GM12865 (cell line): ENCODE data around the gene MLST8.

Experiments
- DNase-seq: peaks from one replicate; pipeline ENCODE4 v3.0.0; 2010; ENCODE audit warnings: low read depth
- H3K4me3 ChIP-seq: 2 replicates; pipeline ENCODE4 v1.5.1; 2011; ENCODE audit warnings: mild to moderate bottlenecking, low read depth, low read length, control low read depth
- TF ChIP-seq, protein P1 (sequence below): IDR thresholded peaks from 2 replicates; pipeline ENCODE4 v1.5.1; 2011; ENCODE audit warnings: low read length, control low read depth, low read depth, inconsistent platforms; ENCODE audit not compliant: insufficient read depth; ENCODE audit errors: missing control alignments

MLST8 gene

DNA sequence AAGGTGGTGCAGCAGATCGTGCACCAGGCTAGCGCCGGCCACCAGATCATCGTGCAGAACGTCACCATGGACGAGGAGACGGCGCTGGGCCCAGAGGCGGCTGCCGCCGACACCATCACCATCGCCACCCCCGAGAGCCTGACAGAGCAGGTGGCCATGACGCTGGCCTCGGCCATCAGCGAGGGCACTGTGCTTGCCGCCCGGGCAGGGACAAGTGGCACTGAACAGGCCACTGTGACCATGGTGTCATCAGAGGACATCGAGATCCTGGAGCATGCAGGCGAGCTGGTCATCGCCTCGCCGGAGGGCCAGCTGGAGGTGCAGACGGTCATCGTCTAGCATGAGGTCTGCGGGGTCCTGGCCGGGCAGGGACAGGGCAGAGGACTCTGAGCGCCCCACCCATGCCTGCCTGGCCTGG is 30.0 kb downstream of the MLST8 start:
- no peak overlapping the region for H3K4me3 ChIP-seq
- no peak for DNase-seq
- TF ChIP-seq, protein P1, sequence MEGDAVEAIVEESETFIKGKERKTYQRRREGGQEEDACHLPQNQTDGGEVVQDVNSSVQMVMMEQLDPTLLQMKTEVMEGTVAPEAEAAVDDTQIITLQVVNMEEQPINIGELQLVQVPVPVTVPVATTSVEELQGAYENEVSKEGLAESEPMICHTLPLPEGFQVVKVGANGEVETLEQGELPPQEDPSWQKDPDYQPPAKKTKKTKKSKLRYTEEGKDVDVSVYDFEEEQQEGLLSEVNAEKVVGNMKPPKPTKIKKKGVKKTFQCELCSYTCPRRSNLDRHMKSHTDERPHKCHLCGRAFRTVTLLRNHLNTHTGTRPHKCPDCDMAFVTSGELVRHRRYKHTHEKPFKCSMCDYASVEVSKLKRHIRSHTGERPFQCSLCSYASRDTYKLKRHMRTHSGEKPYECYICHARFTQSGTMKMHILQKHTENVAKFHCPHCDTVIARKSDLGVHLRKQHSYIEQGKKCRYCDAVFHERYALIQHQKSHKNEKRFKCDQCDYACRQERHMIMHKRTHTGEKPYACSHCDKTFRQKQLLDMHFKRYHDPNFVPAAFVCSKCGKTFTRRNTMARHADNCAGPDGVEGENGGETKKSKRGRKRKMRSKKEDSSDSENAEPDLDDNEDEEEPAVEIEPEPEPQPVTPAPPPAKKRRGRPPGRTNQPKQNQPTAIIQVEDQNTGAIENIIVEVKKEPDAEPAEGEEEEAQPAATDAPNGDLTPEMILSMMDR = no peak

DNA sequence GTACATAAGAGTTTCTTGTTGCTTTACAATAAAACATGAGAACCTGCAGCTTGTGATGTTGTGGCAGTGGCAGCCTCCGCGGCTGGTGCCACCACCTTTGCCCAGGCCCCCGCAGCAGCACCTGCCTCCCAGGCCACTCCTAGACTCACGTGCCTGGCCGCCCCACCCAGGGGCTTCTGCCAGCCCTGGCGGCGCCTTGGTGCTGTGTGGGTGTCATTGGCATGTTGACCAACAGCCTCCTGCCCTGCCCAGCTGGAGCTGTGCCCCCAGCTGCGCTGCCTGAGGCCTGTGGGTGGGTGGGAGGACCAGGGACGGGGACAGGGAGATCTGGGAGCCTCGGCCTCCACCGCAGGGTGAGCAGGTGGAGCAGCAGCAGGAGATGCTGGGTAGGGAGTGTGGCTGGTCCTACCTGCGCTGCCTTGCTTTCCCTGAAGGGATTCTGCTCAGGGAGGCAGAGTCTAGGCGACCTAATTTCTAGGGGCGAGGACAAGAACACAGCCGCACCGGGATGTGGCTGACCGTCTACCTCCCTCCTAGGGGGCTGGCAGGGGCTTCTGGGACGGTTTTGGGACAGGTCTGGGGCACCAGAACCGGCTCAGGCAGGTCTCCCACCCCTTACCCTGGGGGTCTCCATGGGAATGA is 30.6 kb downstream of the MLST8 start:
- DNase-seq = no peak
- TF ChIP-seq, protein P1 = no peak

DNA sequence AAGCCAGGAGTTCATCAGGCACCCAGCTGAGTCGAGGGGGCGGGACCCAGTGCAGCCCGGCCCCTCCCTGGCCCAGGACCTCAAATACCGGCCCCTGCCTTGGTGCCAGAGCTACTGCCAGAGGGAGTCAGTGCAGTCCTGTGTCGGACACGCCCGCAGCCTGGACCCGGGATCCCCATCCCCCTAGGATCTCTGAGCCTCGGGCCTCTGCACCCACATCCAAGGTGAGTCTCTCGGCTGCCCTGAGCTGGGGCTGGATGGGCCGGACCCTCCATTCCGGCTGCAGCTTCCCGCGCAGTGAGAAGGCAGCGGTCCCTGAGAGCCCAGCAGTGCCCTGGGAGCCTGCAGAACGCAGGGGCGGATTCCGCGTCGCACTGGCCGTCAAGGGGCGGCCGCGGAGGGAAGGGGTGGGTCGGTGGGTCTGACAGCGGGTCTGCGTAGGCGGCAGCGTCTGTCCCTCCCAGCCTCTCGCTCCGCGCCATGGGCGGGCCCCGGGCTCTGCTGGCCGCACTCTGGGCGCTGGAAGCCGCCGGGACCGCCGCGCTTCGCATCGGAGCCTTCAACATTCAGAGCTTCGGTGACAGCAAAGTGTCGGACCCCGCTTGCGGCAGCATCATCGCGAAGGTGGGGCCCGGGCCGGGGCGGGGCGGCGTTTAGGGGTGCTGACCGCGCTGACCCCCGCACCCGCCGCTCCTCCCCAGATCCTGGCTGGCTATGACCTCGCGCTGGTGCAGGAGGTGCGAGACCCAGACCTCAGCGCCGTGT is 31.3 kb downstream of the MLST8 start, which contains the start of gene DNASE1L2:
Gene DNASE1L2, plus strand, starts transcription at position 108 of the 765 bp plus-strand sequence. Its CDS starts 373 bp downstream, at position 481.
- DNase-seq = no peak
- no peak within 1 kb of the TSS for H3K4me3 ChIP-seq
- TF ChIP-seq, protein P1 = no peak

More for the DNA sequence above, 30.6 kb downstream of the MLST8 start:
- H3K4me3 ChIP-seq = no peak overlapping the region

DNA sequence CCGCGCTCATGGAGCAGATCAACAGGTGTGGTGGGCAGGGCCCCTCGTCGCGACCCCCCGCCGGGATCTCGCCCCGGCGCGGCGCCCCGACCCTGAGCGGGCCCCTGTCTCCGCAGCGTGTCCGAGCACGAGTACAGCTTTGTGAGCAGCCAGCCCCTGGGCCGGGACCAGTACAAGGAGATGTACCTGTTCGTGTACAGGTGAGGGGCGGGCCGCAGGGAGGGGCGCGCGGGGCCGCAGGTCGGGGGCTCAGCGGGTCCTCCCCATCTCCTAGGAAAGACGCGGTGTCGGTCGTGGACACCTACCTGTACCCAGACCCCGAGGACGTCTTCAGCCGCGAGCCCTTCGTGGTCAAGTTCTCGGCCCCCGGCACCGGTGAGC is 31.8 kb downstream of the MLST8 start:
- no peak for DNase-seq
- TF ChIP-seq, protein P1 = no peak
- no peak overlapping the region for H3K4me3 ChIP-seq

DNA sequence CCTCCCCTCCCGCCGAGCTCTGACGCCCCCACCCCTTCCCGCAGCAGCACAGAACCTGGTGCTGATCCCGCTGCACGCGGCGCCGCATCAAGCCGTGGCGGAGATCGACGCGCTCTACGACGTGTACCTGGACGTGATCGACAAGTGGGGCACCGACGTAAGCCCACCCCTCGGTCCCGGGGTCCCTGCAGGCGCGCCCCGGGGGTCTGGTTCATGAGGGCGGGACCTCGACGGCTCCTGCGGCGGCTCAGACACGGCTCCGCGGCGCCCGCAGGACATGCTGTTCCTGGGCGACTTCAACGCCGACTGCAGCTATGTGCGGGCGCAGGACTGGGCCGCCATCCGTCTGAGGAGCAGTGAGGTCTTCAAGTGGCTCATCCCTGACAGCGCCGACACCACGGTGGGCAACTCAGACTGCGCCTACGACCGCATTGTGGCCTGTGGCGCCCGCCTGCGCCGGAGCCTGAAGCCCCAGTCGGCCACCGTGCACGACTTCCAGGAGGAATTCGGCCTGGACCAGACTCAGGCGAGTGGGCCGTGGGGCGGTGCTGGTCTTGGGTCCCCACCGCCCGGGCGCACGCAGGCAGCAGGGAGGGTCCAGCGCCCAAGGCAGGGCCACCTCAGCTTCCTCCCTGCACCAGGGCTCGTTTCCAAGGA is 32.4 kb downstream of the MLST8 start:
- H3K4me3 ChIP-seq = no peak overlapping the region
- TF ChIP-seq, protein P1 = no peak
- DNase-seq = no peak

DNA sequence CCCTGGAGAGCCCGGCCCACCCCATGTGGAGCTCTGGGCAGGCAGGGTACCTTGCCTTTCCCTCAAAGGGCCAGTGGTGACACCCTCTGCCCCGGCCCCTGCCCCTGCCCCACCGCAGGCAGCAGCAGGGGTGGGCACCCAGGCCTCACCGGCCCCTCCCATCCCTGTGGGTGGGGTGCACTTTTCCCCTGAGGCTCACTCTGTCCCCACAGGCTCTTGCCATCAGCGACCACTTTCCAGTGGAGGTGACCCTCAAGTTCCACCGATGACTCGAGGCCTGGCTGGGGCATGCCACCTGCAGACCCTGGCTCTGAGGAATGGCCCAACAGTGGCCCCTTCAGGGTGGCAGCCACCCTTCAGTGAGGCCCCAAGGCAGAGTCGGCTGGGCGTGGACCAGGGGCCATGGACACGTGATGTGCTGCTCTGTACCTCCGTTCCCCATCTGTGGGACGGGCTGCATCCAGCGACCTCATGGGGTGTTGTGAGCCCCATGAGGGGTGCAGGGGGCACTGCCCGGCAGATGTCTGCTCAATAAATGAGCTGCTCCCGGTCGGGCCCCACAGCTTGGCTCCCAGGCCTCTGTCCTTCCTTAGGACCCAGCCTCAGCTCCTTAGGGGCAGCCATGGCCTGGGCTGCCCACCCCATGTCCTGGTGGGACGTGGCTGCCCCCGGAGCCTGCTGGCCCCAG is 33.0 kb downstream of the MLST8 start:
- DNase-seq = no peak
- H3K4me3 ChIP-seq = no peak overlapping the region
- TF ChIP-seq, protein P1 = no peak
